NB4 (cell line): ENCODE measurements around the gene SGPP2.

Source experiments
- CTCF ChIP-seq: IDR thresholded peaks from one replicate; pipeline ENCODE4 v1.5.1; 2012; ENCODE audit warnings: low read depth, low read length
- MAX ChIP-seq: IDR thresholded peaks from 2 replicates; pipeline ENCODE4 v1.6.1; 2011; ENCODE audit warnings: low read depth, low read length

GRCh38 chr2:222572751-222573174, 148.4 kb downstream of the SGPP2 start:
- TF ChIP-seq CTCF (no peak), MAX (no peak)
